Measurements from ENCODE around the gene STIP1. TPM values are rescaled to one million over a fixed set of nuclear protein-coding genes. Genes with fewer than 3 reads are reported as not detected.
A peak's percentile ranks its signal among the peaks of the same experiment; 100 is the strongest.

Gene STIP1
- total RNA-seq, 1 experiment from 2014 or later: 287 TPM

GRCh38 chr11:64224151-64224890 lies 38.4 kb downstream of the STIP1 start:
- Histone ChIP-seq H3K9me3 (no peaks in the 10 kb centered on the region), H3K36me3 (peaks cover 10% of the 10 kb centered on the region), H3K4me3 (no peak overlapping the region), H3K27me3 (no peaks in the 10 kb centered on the region)
- DNase-seq: no peak

DNA sequence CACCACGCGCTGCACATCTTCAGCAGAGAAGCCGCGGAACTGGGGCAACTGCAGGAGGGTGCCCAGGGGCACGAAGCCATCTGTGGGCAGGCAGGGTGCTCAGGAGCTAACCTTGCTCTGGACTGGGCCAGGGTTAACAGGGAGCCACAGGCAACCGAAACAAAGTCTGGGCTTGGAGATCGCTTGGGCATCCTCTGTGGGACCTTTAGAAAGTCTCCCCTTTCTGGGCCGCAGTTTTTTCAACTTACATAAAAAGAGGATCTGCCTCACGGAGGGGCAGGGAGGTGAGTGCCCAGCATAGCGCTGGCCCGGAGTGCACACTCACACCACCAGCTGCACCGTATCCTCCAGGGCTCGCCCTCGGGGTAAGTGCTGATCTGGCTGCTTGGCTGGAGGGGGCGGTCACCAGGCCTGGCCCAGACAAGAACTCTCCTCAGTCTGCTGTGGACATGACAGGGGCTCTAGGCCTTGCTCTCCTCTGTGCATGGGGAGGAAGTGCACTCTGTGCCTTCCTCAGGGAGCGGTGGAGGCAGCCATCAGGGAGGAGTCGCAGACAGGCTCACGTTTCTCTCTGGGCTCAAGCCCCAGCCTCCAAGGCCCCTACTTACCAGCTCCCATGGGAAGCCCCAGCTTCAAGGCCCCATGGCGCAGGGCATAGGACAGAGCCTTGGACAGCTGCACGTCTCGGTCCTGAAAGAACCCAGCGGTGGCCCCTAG lies 39.1 kb downstream of the STIP1 start:
- peak overlapping the region; percentile 90 for H3K4me3 ChIP-seq
- H3K9me3 ChIP-seq: no peaks in the 10 kb centered on the region
- H3K36me3 ChIP-seq: peaks cover 10% of the 10 kb centered on the region
- no peaks in the 10 kb centered on the region for H3K27me3 ChIP-seq
- no peak for DNase-seq

DNA sequence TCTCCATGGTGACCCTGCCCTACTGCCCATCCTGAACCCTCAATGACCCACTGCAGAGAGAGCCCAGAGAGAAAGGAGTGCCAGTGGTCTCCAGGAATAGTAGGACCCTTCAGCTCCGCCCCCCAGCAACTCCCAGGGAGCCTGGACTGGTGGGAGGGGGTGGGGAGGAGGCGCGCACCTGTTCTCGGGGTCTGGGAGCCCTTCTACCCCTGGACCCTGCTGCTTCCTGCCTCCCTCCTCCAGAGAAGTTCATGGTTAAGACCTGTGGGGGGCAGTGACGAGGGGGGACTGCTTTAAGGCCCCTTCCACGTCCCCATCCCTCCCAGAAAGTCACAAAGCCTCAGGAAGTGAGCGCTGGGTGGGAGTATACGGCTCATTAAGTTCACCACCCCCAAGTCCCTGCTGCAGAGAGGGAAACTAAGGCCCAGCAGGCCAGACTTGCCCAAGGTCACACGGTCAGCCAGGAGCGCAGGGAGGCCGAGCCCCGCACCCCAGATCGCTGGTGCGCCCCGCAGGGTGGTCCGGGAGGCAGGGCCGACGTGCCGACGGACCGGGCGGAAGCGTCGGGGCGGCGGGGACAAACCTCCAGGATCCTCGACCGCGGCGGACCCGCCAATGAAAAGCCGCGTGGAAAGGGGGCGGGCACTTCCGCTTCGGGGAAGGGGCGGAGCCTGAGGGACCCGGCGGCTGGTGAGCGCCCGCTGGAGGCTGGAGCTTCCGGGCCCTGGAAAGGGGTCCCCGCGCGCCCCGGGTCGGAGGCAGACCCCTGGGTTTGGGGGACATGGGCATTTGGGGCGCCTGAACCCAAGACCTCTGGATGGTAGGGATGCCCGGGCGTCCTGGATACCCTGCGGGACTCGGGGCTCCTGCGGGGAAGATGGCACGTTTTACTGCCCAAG lies 39.9 kb downstream of the STIP1 start, which contains the start of the genes NUDT22 and TRPT1:
Gene NUDT22 (plus strand): TSS at position 667 of the 899 bp plus-strand sequence. CDS start 379 bp downstream, outside the sequence.
Gene TRPT1 (minus strand): TSS at position 579 of the 899 bp plus-strand sequence. CDS start 326 bp downstream, at position 253.
- Histone ChIP-seq H3K9me3 (no peaks in the 10 kb centered on the region), H3K4me3 (peak within 1 kb of the TSS; percentile 90), H3K27me3 (no peaks in the 10 kb centered on the region), H3K36me3 (peaks cover 8% of the 10 kb centered on the region)
- peak; percentile 80 for DNase-seq

DNA sequence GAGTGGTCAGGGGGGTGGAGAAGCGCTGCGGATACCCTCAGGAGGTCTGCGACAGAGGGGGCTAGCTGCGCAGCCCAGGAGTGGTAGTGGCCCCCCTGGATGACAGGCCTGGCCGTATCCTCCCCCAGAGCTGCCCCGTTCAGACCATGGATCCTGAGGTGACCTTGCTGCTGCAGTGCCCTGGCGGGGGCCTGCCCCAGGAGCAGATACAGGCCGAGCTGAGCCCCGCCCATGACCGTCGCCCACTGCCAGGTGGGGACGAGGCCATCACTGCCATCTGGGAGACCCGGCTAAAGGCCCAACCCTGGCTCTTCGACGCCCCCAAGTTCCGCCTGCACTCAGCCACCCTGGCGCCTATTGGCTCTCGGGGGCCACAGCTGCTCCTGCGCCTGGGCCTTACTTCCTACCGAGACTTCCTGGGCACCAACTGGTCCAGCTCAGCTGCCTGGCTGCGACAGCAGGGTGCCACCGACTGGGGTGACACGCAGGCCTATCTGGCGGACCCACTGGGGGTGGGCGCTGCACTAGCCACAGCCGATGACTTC lies 40.6 kb downstream of the STIP1 start:
- H3K9me3 ChIP-seq: no peaks in the 10 kb centered on the region
- DNase-seq: peak; percentile 52
- H3K27me3 ChIP-seq: no peaks in the 10 kb centered on the region
- H3K36me3 ChIP-seq: peaks cover 3% of the 10 kb centered on the region; the same call in 1 of the 2 replicates
- peak overlapping the region; percentile 90 for H3K4me3 ChIP-seq

DNA sequence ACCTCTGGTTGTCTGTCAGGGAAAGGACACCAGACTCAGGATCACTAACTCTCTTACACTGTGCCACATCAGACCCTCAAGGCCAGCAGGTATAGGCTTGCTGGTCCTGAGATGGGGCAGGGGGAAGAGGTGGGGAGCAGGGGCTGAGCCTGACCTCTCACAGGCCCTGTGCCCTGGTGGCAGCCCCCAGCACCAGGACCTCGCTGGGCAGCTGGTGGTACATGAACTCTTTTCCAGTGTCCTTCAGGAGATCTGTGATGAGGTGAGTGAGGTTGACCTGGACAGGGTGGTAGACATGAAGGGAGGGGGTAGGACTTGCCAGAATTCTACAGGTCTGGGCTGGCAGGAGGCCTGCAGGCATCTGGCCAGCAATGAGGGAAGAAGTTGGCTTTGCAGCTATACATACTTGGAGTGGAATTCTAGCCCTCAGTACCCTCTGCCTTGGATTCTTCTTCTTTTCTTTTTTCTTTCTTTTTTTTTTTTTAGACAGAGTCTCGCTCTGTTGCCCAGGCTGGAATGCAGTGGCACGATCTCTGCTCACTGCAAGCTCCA lies 41.5 kb downstream of the STIP1 start:
- H3K4me3 ChIP-seq: peak overlapping the region; percentile 90
- H3K36me3 ChIP-seq: peaks cover 3% of the 10 kb centered on the region; the same call in 1 of the 2 replicates
- no peaks in the 10 kb centered on the region for H3K9me3 ChIP-seq
- DNase-seq: no peak
- no peaks in the 10 kb centered on the region for H3K27me3 ChIP-seq

GRCh38 chr11:64229090-64229743 lies 43.2 kb downstream of the STIP1 start:
- Histone ChIP-seq H3K4me3 (no peak overlapping the region), H3K36me3 (peaks cover 3% of the 10 kb centered on the region; the same call in 1 of the 2 replicates), H3K9me3 (no peaks in the 10 kb centered on the region), H3K27me3 (no peaks in the 10 kb centered on the region)
- DNase-seq: no peak

DNA sequence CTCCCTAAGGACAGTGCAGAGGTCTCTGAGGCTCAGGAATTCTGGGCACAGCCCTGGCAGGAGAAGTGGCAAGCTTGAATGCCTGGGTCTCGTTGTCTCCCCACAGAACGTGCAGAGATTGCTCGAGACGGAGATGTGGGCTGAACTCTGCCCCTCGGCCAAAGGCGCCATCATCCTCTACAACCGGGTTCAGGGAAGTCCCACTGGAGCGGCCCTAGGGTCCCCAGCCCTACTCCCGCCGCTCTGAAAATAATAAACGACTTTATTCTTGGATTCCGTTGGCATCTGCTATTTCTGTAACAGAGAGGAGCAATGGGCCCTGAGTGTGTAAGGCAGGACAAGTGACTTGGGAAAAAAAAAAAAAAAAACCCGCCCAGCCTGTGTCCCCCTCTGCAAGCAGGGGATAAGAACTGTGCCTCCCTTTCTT lies 43.8 kb downstream of the STIP1 start:
- Histone ChIP-seq H3K4me3 (no peak overlapping the region; the same call in 1 of the 2 replicates), H3K9me3 (no peaks in the 10 kb centered on the region), H3K36me3 (peaks cover 3% of the 10 kb centered on the region; the same call in 1 of the 2 replicates), H3K27me3 (no peaks in the 10 kb centered on the region)
- no peak for DNase-seq

DNA sequence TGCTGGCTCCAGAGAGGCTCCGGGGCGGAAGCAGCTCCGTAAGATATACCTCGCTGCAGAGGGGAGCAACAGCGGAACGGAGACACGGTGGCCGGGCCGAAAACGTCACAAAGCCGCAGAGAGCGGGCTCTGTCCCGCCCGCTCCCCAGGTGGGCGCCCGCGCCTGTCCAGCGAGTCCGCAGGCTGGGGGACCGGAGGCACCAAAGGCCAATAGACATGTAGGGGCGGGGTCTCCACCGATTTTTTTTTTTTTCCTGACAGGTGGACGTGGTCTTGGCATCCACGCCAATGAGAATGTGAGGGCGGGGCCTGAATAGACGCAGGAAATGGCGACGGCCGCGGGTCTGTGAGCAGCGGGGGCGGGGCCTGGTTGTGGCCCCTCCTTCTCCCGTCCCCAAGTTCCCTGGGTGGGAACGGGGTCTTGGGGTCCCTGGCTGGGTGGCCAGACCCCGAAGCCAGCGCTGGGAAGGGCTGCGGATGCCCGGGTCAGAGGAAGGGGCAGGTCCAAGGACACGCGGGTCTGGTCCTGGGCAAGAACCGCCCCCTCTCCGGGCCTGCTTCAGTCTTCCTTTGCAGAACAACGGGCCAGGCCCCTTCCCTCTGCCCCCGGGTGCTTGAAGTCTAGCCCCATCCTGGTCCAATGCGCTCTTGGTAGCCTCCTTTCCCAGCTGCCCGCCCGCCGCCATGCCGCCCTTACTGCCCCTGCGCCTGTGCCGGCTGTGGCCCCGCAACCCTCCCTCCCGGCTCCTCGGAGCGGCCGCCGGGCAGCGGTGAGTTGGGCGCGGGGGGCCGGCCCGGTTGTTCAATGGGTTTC lies 44.4 kb downstream of the STIP1 start, which contains the start of gene DNAJC4:
Gene DNAJC4 (plus strand): TSS at position 378 of the 814 bp plus-strand sequence. CDS start 307 bp downstream, at position 685.
- H3K27me3 ChIP-seq: no peaks in the 10 kb centered on the region
- H3K4me3 ChIP-seq: peak within 1 kb of the TSS; percentile 38
- peaks cover 3% of the 10 kb centered on the region; the same call in 1 of the 2 replicates for H3K36me3 ChIP-seq
- peak; percentile 60 for DNase-seq
- no peaks in the 10 kb centered on the region for H3K9me3 ChIP-seq

DNA sequence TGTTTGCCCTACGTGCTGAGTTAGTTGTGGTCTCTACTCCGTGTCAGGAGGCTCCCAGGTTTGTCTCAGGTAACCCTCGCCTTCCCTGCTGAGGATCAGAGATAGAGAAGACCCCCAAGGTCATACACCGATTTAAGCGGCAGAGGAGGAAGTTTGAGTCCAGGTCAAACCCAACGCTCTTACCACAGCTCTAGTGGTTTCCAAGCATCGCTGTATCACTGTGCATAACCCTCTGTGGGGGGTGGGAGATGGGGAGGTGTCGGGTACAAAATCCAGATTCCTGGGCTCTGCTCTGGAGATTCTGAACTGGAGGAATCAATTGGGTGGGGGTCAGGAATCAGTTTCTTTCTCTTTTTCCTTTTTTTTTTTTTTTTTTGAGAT lies 45.0 kb downstream of the STIP1 start:
- H3K4me3 ChIP-seq: peak overlapping the region; percentile 38
- DNase-seq: no peak
- peaks cover 3% of the 10 kb centered on the region; the same call in 1 of the 2 replicates for H3K36me3 ChIP-seq
- no peaks in the 10 kb centered on the region for H3K27me3 ChIP-seq
- no peaks in the 10 kb centered on the region for H3K9me3 ChIP-seq

- Histone ChIP-seq H3K9me3 (no peaks in the 10 kb centered on the region), H3K27me3 (no peaks in the 10 kb centered on the region), H3K4me3 (no peak overlapping the region), H3K36me3 (peaks cover 3% of the 10 kb centered on the region; the same call in 1 of the 2 replicates)
- no peak for DNase-seq
Measured at GRCh38 chr11:64231546-64231945, 45.6 kb downstream of the STIP1 start.

- DNase-seq: no peak
- H3K4me3 ChIP-seq: no peak overlapping the region
- H3K27me3 ChIP-seq: no peaks in the 10 kb centered on the region
- peaks cover 3% of the 10 kb centered on the region; the same call in 1 of the 2 replicates for H3K36me3 ChIP-seq
- H3K9me3 ChIP-seq: no peaks in the 10 kb centered on the region
Measured at GRCh38 chr11:64232182-64232966, 46.4 kb downstream of the STIP1 start.

DNA sequence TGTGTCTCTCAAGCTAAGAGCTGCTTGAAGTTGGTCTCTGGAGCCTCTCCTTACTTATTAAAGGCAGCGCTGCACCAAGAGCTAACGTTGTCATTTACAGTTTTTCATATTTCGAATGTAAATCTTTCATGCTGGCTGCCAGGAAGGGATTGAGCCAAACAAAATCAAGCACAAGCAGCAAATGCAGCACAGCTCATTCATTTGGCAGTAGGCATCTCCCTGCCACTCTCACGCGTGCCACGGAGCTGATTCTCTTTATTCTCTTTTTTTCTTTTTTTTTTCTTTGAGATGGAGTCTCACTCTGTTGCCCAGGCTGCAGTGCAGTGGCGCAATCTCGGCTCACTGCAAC lies 47.0 kb downstream of the STIP1 start:
- peaks cover 3% of the 10 kb centered on the region; the same call in 1 of the 2 replicates for H3K36me3 ChIP-seq
- no peak overlapping the region for H3K4me3 ChIP-seq
- DNase-seq: no peak
- no peaks in the 10 kb centered on the region for H3K9me3 ChIP-seq
- no peaks in the 10 kb centered on the region for H3K27me3 ChIP-seq

DNA sequence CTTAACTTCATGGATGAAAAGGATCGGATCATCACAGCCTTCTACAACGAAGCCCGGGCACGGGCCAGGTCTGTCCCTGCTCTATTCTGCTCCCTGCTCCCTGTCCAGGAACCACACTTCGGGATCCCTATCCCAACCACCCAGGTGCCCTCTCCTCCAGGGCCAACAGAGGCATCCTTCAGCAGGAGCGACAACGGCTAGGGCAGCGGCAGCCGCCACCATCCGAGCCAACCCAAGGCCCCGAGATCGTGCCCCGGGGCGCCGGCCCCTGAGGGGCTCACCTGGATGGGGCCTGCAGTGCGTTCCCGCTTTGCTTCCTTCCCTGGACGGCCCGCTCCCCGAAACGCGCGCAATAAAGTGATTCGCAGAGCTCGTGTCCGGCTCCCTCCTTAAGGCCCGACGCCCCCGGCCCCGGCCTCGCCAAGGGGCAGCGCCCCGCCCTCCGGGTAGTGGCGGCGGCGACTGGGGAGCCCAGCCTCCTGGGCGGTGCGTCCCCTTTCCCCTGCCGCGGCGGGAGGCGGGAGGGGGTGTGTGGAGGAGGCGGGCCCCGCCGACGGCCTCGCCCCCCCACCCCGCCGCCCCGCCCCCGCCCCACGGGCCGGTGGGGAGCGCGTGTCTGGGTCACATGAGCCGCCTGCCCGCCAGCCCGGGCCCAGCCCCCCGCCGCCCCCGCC lies 48.1 kb downstream of the STIP1 start, which contains the start of gene VEGFB:
Gene VEGFB (plus strand): TSS at position 672 of the 674 bp plus-strand sequence. CDS start 250 bp downstream, outside the sequence.
- H3K9me3 ChIP-seq: no peaks in the 10 kb centered on the region
- H3K4me3 ChIP-seq: peak within 1 kb of the TSS; percentile 54
- peak; percentile 74 for DNase-seq
- no peaks in the 10 kb centered on the region for H3K27me3 ChIP-seq
- peaks cover 4% of the 10 kb centered on the region; the same call in 1 of the 2 replicates for H3K36me3 ChIP-seq

Measured in MG63 (cell line).